C4-2B (cell line): ENCODE measurements around the gene ESYT1.

ENCODE experiments used
- H3K27ac ChIP-seq: fragments of 450-650 bp; 2 replicates; pipeline ENCODE4 v1.5.1; 2017
- ZFX ChIP-seq: fragments of 450-650 bp; IDR thresholded peaks from 2 replicates; pipeline ENCODE4 v1.6.1; 2017
- TF ChIP-seq, protein P1 (sequence below): fragments of 450-650 bp; conservative IDR thresholded peaks from 2 replicates; pipeline ENCODE4 v1.5.1; 2017; ENCODE audit warnings: mild to moderate bottlenecking

ESYT1 gene

DNA sequence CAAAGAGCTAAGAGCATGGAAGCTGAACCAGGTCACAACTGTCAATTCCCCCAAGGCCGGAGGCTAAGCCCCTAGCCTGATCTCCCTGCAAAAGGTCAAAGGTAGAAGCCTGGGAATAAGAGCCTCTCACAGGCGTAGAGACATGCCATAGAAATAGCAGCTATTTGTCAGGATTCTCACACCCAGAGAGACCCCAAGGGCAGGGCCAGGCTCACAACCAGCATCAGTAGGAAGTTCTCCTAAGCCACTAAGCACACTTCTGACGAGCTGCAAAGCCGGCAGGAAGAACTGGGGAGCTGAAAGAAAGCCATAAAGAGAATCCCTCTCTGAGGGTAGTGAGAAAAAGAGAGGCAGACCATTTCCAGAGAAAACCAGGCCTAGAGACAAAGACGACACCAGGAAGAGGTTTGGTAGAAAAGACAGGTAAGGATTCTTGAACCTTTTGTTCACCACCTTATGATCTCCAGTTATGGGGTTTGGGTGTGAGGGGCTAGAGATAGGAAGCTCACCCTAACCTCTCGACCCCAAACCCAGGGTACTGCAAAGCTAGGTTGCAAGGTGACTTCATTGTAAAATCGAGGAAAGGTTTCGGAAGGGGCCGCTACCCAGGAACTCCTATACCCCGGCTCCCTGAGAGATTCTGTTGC lies 60.2 kb downstream of the ESYT1 start:
- peak overlapping the region; percentile 84 for H3K27ac ChIP-seq
- TF ChIP-seq, protein P1, sequence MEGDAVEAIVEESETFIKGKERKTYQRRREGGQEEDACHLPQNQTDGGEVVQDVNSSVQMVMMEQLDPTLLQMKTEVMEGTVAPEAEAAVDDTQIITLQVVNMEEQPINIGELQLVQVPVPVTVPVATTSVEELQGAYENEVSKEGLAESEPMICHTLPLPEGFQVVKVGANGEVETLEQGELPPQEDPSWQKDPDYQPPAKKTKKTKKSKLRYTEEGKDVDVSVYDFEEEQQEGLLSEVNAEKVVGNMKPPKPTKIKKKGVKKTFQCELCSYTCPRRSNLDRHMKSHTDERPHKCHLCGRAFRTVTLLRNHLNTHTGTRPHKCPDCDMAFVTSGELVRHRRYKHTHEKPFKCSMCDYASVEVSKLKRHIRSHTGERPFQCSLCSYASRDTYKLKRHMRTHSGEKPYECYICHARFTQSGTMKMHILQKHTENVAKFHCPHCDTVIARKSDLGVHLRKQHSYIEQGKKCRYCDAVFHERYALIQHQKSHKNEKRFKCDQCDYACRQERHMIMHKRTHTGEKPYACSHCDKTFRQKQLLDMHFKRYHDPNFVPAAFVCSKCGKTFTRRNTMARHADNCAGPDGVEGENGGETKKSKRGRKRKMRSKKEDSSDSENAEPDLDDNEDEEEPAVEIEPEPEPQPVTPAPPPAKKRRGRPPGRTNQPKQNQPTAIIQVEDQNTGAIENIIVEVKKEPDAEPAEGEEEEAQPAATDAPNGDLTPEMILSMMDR, result no peak
- TF ChIP-seq ZFX, result no peak

DNA sequence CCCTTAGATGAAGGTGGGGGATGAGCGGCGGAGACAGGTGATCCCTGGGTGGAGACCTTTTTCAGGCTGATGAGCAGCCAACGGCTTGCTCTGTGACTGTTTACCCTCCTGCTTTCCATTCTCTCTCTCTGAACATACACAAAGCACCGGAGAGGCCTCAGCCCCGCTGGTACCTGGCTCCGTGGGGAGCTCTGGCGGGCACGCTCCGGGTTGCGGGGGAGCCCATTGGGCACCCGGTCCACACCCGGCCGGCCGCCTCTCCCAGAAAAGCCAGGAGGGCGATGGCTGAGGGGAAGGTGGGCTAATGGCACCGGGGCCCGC lies 60.7 kb downstream of the ESYT1 start:
- TF ChIP-seq, protein P1, result no peak
- TF ChIP-seq ZFX, result no peak
- H3K27ac ChIP-seq, result peak overlapping the region; percentile 84

DNA sequence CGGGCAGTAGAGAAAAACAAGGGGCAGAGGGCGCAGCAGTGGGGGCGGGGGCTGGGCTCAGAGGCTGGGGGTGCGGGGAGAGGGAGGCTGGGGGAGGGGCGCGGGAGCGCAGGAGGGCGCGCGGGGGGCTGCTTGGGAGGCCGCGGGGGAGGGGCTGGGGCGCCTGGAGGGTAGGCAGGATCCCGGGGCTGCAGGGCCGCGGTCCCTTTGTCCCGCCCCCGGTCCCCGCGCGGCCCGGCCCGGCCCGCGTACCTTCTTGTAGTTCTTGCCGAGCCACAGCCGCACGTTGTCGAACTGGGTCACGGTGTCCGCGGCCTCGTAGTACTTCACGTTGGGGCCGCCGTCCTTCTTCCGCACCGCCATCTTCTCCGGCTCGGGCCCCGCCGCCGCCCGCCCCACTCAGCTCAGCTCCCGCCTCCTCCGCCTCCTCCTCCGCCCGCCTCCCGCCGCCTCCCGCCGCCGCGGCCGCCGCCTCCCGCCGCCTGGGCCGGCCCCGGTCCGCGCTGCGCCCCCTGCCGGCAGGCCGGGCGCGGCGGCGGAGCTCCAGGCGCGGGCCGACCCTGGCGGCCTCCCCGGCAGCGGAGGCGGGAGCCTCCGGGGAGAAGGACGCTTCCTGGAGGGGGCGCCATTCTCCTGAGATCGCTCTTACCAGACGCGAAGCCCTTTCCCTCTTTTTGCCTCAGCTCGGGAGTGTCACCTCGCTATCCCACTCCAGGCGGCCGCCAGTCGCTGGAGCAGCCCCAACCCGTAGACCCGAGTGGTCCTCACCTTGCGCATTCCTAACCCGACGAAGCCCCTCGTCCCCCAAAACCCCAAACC lies 61.2 kb downstream of the ESYT1 start, which contains the start of gene SMARCC2:
Gene SMARCC2 (minus strand): TSS at position 385 of the 819 bp plus-strand sequence. CDS start 22 bp downstream, at position 363.
- peak within 1 kb of the TSS; percentile 84 for H3K27ac ChIP-seq
- TF ChIP-seq, protein P1, result peak; percentile 100
- peak; percentile 63 for TF ChIP-seq ZFX

DNA sequence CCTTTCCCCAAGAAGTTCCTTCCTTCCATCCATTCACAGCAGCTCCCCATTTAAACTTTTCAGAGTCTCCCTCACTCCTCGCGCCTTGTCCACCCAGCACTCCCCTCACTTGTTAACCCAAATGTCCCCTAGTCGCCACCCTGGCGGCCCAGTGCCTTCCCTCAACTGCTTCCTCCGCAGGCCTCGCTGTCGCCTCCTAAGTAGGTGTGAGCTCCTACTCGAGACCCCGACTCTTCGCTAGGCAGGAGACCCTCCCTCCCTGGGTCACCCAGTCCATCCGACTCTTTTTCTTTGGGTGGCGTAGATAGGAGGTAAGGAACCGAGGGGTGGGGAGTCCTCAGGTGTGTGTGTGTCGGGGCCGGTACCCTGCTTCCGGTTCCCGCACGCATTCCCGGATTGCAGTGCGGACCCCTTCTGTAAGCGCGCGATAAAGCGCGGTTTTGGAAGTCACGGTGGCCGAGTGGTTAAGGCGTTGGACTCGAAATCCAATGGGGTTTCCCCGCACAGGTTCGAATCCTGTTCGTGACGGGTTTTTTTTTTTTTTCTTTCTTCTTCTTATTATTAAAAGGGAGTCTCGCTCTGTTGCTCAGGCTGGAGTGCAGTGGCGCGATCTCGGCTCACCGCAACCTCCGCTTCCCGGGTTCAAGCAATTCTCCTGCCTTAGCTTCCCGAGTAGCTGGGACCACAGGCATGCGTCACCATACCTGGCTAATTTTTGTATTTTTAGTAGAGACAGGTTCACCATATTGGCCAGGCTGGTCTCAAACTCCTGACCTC lies 62.0 kb downstream of the ESYT1 start:
- TF ChIP-seq ZFX, result no peak
- TF ChIP-seq, protein P1, result 0 out of 2 replicates have a peak, but pooled peaks have one; percentile 55
- H3K27ac ChIP-seq, result peak overlapping the region; percentile 84

DNA sequence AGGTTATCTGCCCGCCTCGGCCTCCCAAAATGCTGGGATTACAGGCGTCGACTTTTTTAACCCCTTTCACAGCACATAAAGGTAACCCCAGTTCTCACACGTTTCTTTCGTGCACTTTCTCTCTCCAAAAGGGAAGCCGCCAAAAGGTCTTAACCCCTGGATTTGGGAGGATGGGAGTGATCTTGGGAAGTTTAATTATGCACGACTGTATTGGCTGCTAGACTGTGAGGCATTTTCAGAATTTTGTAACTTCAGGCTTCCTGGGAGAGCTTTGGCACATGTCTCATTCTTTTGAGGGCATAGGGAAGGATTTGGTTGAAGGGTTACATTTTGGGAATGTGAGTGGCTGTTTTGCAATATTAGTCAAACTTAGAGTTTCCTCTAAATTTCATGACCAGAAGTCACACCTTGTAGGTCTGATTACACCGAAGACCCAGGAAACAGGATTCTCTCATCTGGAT lies 62.7 kb downstream of the ESYT1 start:
- H3K27ac ChIP-seq, result peak overlapping the region; percentile 84
- no peak for TF ChIP-seq ZFX
- TF ChIP-seq, protein P1, result no peak

DNA sequence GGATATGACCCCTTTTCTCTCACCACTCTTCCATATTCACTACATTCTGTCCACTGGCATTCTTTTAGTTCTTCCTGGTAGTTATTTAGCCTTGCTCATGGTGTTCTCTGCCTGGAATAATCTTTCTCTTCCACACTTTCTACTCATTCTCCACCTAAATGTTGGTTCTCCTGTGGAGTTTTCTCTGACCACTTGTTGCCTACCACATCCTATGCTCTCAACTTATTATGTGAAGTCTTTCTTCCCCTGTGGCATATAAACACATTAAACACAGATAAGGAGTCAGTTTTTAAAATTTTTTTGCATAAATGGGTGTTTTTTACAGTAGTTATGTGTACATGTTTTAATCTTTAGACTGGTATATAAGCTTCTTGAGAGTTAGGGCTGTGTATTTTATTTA lies 64.5 kb downstream of the ESYT1 start:
- H3K27ac ChIP-seq, result no peak overlapping the region
- TF ChIP-seq, protein P1, result no peak
- TF ChIP-seq ZFX, result no peak
